Hematopoietic multipotent progenitor cell treated with erythropoietin and hydrocortisone succinate and interleukin-3 and kit ligand, for 17 days (in vitro differentiated cells): ENCODE results near the gene RNF34.

Experiments
- DNase-seq: peaks from one replicate; pipeline ENCODE4 v3.0.0-alpha.2; 2015; ENCODE audit warnings: low spot score

The RNF34 gene

GRCh38 chr12:121390856-121391255 is 9.1 kb upstream of the RNF34 start:
- DNase-seq, result no peak

- DNase-seq, result no peak
Observed at GRCh38 chr12:121391619-121392324, 8.1 kb upstream of the RNF34 start.

- no peak for DNase-seq
Observed at GRCh38 chr12:121392325-121392716, 7.6 kb upstream of the RNF34 start.

DNA sequence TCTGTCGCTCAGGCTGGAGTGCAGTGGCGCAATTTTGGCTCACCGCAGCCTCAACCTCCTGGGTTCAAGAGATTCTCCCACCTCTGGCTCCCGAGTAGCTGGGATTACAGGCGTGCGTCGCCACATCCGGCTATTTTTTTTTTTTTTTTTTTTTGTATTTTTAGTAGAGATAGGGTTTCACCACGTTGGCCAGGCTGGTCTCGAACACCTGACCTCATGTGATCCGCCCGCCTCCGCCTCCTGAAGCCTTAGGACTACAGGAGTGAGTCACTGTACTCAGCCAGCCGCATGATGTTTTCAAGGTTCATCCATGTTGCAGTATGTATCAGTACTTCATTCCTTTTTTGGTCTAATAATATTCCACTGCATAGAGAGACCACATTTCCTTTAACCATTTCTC is 2.4 kb upstream of the RNF34 start:
- no peak for DNase-seq

DNA sequence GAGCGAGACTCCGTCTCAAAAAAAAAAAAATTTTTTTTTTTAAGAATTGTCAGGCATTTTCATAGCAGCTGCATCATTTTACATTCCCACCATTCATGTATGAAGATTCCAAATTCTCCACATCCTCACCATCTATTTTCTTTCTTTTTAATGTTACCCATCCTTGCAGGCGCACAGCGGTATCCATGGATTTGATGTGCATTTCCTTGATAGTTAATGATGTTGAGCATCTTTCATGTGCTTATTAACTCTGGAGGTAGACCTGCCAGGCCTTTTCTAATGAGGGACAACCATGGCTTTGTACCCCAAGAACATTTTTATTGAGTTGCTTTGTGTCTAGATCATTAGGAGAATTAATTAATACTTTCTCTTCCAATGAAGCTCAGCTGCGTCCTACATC is 1.6 kb upstream of the RNF34 start:
- DNase-seq, result no peak

DNA sequence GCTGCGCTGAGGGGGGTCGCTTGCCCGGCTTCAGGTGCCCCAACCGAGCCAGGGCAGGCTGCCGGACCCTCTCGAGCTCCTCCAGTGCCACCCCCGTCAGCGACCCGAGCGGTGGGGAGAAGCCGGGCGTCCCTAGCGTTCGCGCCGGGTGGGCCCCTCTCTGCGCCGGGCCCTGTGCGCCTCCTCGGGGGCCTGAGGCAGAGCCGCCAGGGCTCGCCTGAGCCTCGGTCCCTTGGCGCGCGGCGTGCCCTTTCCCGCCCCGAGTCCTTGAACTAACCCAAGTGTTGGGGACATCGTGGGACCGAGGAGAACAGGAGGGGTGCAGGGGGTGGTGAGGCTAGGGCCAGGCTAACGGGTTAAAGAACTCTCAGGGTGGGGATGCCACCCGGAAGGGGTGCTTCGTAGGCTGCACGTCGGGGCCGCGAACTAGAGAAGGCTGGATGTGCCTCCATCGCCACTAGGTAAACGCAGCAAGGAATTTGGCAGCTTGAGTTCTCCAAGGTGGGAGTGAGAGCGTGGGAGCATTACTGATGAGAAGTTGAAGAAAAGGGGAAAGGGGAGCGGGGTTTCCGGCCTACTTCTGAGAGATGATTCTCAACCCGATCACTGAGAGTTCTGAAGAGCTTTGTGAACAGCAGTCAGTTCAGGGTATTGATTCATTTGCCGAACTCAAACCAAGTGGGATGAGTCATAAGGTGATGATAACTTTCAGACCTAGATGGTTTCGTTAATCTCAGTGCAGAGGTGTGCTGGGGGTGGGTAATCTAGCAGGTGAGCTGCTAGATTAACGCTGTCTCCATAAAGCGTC is 618 bp downstream of the RNF34 start:
- peak; percentile 39 for DNase-seq

DNA sequence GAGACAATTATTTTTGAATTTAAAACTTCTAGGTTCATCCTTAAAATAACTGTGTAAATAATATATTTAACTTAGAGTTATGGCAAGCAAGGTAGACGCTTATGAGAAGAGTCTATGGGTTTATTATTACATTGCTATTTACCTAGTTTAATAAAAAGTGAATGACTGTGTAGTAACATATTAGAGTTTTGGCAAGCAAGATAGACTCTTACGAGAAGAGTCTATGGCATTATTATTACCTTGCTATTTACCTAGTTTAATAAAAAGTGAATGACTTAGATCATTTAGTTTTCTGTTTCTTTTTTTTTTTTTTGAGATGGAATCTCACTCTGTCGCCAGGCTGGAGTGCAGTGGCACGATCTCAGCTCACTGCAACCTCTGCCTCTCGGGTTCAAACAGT is 3.8 kb downstream of the RNF34 start:
- DNase-seq, result no peak

DNA sequence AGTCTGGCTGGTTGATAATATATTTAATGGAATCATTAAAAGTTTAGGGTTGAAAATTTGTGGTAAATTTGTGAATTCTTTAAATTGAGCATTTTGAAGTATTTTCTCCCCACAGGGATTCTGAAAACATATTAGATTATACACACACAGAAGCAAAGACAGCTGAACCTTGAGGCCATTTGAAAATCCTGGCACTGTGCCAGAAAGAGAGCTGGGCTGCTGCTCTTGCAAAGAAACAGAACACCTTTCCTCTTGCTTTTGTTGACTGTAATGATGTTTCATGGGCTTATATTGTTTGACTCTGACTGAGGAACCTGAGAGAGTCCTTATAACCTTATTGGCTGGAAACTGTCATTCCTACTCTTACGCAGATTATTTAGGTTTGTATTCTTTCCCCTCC is 4.8 kb downstream of the RNF34 start:
- peak; percentile 40 for DNase-seq

DNA sequence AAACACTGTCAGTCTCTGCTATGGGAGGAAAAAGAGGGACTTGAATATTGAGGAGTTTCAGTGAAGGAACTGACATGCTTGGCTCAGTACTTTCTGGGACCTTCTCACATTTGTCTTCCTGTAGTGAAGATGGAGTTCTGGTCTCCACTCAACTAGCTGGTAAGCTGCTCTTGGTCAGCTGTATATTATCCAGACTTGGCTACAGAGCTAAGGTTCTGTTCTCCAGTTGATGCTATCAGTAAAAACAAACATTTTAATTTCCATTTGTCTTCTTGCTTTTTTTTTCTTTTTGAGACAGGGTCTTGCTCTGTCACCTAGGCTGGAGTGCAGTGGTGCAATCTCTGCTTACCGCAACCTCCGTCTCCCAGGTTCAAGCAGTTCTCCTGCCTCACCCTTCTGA is 5.3 kb downstream of the RNF34 start:
- no peak for DNase-seq

DNA sequence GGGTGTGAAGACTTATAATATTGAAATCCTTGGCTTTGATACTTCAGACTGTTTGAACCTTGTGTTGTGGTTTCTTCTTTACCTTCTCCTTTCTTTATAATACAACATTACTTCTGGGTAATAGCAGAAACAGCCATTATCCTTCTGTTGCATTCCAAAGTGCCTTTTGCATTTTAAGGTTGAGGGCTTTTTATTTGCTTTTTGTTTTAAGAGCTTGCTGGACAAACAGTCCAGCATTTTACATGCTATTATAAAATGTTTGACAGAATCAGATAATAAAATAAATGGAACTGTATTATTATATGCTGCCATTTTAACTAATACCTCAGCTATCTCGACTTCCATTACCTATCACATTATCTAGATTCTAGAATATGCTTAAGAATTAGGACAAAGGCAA is 14.0 kb downstream of the RNF34 start:
- no peak for DNase-seq

DNA sequence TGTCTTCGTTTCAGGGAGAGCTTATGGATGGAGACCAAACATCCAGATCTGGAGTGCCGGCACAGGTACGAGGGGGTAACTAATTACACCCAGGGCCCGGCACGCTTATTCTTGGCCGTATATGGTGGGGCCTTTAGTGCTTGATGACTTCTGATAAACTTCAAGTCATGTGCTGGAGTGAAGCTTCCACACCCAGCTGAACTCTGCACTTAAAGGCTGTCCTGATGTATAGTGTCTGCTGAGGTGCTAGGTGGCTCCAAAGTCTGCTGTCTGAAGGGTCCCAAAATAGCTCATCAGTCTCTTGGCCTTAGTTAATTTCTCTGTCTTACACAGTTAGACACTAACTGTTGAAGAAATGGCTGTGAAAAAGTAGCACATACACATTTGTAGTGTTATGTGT is 17.9 kb downstream of the RNF34 start:
- DNase-seq, result no peak

DNA sequence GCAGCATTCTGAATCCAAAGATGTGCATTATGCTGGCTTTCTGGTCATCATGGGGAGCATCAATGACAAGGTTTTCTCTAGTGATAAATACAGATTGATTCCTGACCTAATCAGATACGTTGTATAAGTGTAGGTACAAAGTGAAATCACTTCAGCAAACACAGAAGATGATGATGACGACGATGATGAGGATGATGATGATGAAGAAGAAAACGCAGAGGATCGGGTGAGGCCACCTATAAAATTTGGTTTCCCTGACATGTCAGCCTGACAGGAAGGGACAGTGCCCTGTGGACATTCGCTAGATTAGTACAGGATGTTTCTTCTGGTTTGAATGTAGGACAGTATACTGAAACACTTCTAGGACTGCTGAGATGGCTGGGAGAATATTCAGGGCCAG is 20.2 kb downstream of the RNF34 start:
- DNase-seq, result no peak

DNA sequence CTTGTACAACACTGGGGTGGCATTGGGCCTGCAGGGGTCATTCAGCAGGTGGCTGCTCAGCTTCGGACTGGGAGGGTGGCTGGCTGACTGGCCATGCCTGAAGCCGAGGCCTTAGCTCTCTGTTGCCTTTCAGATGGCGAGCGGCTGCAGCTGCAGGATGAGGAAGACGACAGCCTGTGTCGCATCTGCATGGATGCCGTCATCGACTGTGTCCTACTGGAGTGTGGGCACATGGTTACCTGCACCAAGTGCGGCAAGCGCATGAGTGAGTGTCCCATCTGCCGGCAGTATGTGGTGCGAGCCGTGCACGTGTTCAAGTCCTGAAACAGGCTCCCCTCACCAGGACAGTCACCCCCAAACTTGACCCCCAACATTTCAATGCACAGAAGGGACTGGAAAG is 23.3 kb downstream of the RNF34 start:
- no peak for DNase-seq

- no peak for DNase-seq
Observed at GRCh38 chr12:121423682-121424623, 24.0 kb downstream of the RNF34 start.

- DNase-seq, result no peak
Observed at GRCh38 chr12:121424624-121424975, 24.7 kb downstream of the RNF34 start.

DNA sequence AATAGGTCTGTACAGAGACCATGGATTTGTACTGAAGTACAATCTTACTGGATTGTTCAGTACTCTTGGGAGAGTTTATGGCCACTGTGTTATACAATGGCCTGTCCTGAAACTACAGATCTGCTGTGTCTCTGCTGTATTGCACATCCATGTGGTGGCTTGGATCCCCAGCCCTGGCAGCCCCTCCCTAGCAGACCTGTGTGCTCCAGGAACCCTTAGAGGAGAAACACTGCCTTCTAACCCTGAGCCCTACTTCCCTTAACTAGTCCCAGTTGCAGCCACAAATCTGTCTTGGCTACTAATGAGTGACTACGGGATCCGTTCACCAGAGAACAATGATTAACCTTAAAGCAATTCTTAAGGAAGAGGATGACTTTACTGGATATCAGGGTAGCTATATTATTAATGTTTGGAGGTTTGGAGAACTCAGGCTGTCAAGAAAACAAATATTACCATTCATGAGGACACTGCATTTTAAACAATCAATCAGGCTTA is 27.7 kb downstream of the RNF34 start:
- DNase-seq, result no peak

GRCh38 chr12:121428883-121429282 is 29.0 kb downstream of the RNF34 start:
- DNase-seq, result no peak

GRCh38 chr12:121430833-121431415 is 31.0 kb downstream of the RNF34 start:
- no peak for DNase-seq

GRCh38 chr12:121432740-121433480 is 33.0 kb downstream of the RNF34 start:
- no peak for DNase-seq

DNA sequence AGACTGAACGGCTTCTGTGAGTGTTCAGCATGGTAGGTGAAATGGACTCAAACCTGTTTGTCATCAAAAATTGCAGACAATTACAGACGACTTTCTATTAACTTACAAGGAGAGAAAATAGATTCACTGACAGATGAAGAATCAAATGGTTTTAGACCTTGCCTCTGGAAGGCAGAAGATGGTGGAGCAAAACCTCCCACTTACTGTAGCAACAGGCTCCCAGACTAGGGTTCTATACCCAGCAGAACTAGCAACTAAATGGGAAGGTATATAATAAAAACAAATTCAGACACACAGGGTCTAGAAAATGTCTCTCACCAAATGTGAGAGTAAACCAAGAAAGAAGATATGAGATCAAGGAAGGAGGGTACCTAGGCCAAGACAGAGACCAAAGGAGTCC is 36.8 kb downstream of the RNF34 start:
- no peak for DNase-seq

- no peak for DNase-seq
Observed at GRCh38 chr12:121438905-121439304, 39.0 kb downstream of the RNF34 start.
